WERI-Rb-1 (cell line): ENCODE data around the gene OTUB1.

Source experiments
- DNase-seq: peaks from one replicate; pipeline ENCODE4 v3.0.0-alpha.2; 2020
- H3K27ac ChIP-seq: fragments of 250-450 bp; sonication (Bioruptor Pico); 2 replicates; pipeline ENCODE4 v1.5.1; 2020; ENCODE audit warnings: mild to moderate bottlenecking, moderate library complexity
- H3K27me3 ChIP-seq: fragments of 250-450 bp; sonication (Bioruptor Pico); 2 replicates; pipeline ENCODE4 v1.5.1; 2021; ENCODE audit warnings: mild to moderate bottlenecking, low read depth, moderate library complexity; ENCODE audit not compliant: insufficient read depth, severe bottlenecking
- H3K36me3 ChIP-seq: fragments of 250-450 bp; sonication (Bioruptor Pico); 2 replicates; pipeline ENCODE4 v1.5.1; 2020; ENCODE audit warnings: mild to moderate bottlenecking, moderate library complexity
- H3K4me3 ChIP-seq: 2 replicates; pipeline ENCODE4 v1.5.1; 2011; ENCODE audit warnings: low read depth, mild to moderate bottlenecking, control low read depth, low read length
- H3K9me3 ChIP-seq: fragments of 250-450 bp; sonication (Bioruptor Pico); 2 replicates; pipeline ENCODE4 v1.5.1; 2021; ENCODE audit warnings: mild to moderate bottlenecking, moderate library complexity; ENCODE audit not compliant: severe bottlenecking
- CTCF ChIP-seq: IDR thresholded peaks from 2 replicates; pipeline ENCODE4 v1.5.1; 2011; ENCODE audit warnings: low read depth, mild to moderate bottlenecking, control low read depth, inconsistent platforms, low read length

The OTUB1 gene

DNA sequence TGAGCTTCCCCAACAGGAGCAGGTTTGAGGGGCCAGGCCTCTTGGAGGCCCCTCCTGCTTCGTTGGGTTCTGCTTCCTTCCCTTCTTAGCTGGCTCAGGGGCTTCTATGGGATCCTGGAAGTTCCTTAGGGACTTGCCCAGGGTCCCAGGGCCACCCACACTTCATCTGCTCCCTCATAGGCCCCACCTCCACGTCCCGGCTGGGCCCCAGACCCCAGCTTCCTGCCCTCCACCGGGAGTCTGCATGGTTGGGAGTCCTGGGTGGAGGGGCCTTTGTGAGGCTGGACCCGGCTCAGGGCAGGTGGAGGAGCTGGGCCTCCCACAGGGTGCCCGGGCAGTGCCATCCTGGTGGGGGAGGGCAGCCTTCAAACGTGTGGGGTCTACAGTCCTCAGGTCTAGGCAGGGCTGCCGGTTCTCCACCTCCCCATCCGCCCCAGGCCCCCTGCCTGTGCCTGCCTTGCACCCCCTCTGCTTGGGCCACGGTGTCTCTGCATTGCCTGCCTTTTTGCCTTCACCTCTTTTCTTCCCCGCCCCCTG, 11.6 kb downstream of the OTUB1 start:
- Histone ChIP-seq H3K36me3 (peaks cover 43% of the 10 kb centered on the region), H3K4me3 (no peak overlapping the region), H3K27me3 (no peaks in the 10 kb centered on the region), H3K9me3 (no peaks in the 10 kb centered on the region), H3K27ac (no peak overlapping the region)
- DNase-seq, result no peak
- TF ChIP-seq CTCF, result no peak

DNA sequence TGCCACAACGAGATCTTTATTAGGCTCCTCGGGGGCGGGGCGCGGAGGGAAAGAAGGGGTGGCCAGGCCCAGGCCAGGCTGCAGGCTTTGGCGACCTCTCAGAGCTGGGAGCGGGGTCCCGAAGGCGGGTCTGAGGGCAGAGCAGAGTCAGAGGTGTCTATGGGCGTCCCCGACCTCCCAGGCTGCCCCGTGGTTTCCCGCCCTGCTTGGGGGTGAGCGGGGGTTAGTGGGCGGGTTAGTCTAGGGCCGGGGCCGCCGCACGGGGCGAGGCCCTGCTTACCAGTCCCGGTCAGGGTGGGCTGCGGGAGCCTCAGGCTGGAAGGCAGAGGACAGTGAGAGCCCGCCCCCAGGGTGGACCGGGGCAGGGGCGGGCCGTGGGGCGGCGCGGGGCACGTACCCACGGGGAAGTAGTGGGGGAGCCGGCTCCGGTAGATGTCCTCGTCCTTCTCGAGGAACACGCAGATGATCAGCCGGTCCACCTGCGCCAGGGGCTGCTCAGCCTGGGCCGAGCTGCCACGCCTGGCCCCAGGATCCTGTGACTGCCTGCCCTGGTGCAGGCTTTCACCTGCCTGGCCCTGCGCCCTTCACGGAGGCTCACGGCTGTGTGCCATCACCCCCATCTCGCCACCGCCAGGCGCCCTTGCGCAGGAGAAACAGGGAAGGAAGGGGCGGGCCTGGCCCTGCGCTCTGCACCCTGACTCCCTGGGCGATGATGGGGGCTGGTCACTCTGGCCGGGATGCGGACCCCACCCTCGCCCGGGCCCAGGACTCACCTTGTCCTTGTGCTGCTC, 12.5 kb downstream of the OTUB1 start:
- no peaks in the 10 kb centered on the region for H3K9me3 ChIP-seq
- no peak overlapping the region for H3K27ac ChIP-seq
- H3K36me3 ChIP-seq, result peaks cover 43% of the 10 kb centered on the region
- peak; percentile 53 for TF ChIP-seq CTCF
- H3K4me3 ChIP-seq, result no peak overlapping the region
- DNase-seq, result peak; percentile 56
- H3K27me3 ChIP-seq, result no peaks in the 10 kb centered on the region

DNA sequence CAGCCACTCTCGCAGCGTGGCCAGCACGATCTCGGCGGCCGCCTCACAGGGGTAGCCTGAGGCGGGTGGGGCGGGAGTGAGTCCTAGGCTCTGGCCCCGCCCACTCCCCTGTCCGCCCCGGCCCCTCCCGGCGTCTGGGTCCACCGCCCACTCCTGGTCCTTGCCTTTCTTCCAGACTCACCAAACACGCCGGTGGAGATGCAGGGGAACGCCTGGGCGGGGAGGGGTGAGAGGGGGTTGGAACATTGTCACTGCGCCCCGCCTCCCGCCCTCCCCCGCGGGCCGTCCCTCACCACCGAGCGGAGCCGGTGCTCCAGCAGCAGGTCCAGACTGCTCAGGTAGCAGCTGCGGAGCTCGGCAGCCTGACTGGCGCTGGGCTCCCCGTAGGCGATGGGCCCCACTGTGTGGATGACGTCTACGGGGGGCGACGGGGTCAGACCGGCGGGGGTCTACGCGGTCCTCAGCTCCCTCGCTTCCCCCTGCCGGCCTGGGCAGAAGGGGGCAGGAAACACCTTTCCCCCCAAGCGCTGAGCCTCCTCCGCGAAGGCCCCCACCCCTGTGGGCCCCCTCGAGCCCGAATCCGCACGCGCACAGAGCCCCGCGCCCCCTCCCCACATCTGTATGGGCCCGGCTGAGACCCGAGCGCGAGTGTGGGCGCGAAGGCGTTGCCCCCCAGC, 13.2 kb downstream of the OTUB1 start:
- DNase-seq, result peak; percentile 78
- H3K27ac ChIP-seq, result no peak overlapping the region
- H3K27me3 ChIP-seq, result no peaks in the 10 kb centered on the region
- no peak overlapping the region for H3K4me3 ChIP-seq
- H3K36me3 ChIP-seq, result peaks cover 40% of the 10 kb centered on the region
- no peak for TF ChIP-seq CTCF
- no peaks in the 10 kb centered on the region for H3K9me3 ChIP-seq

- H3K36me3 ChIP-seq, result peaks cover 33% of the 10 kb centered on the region
- no peak overlapping the region for H3K27ac ChIP-seq
- no peaks in the 10 kb centered on the region for H3K27me3 ChIP-seq
- H3K4me3 ChIP-seq, result no peak overlapping the region
- DNase-seq, result peak; percentile 54
- no peaks in the 10 kb centered on the region for H3K9me3 ChIP-seq
- peak; percentile 65 for TF ChIP-seq CTCF
These were observed 13.9 kb downstream of the OTUB1 start for GRCh38 chr11:64000026-64000739.

GRCh38 chr11:64000740-64001483, 14.7 kb downstream of the OTUB1 start:
- H3K36me3 ChIP-seq, result peaks cover 27% of the 10 kb centered on the region
- H3K9me3 ChIP-seq, result no peaks in the 10 kb centered on the region
- DNase-seq, result no peak
- no peak overlapping the region for H3K27ac ChIP-seq
- no peak overlapping the region for H3K4me3 ChIP-seq
- H3K27me3 ChIP-seq, result no peaks in the 10 kb centered on the region
- TF ChIP-seq CTCF, result no peak
